Mononuclear cell (primary cell): Measurements from ENCODE around the gene USP17L19. TPM values are rescaled to one million over a fixed set of nuclear protein-coding genes. Genes with fewer than 3 reads are reported as not detected.
"Not testable (repeated sequence)": the region's sequence is repeated elsewhere in the genome, so short reads cannot be mapped to it uniquely, and the experiment has no call there.

Experiments used
- H3K27me3 ChIP-seq: 2 replicates; pipeline ENCODE4 v1.6.0; 2011; ENCODE audit warnings: low read length, control low read depth; ENCODE audit not compliant: insufficient read depth
- H3K4me1 ChIP-seq: 2 replicates; pipeline ENCODE4 v1.5.1; 2011; ENCODE audit warnings: mild to moderate bottlenecking, low read length, control low read depth; ENCODE audit not compliant: insufficient read depth
- H3K4me3 ChIP-seq: 2 replicates; pipeline ENCODE4 v1.5.1; 2011; ENCODE audit warnings: mild to moderate bottlenecking, low read length, moderate library complexity
- H3K9me3 ChIP-seq: 2 replicates; pipeline ENCODE4 v1.5.1; 2011; ENCODE audit warnings: low read depth, mild to moderate bottlenecking, control low read depth, low read length
- total RNA-seq: library from RNA; depleted of rRNA; stranded (reverse); fragments of >200 nt; gene quantifications from one replicate; pipeline ENCODE4 v1.2.3, GENCODE V29; 2012

The USP17L19 gene
- not detected for total RNA-seq

GRCh38 chr4:9253078-9253477 is at the start of gene USP17L19:
Gene USP17L19, plus strand, starts transcription at chr4:9253378. Its CDS starts 0 bp downstream, at chr4:9253378.
- not testable (repeated sequence) for H3K4me3 ChIP-seq, H3K27me3 ChIP-seq, H3K9me3 ChIP-seq, H3K4me1 ChIP-seq

GRCh38 chr4:9210357-9210756 is 42.8 kb upstream of the USP17L19 start, which contains the start of gene USP17L10:
Gene USP17L10, plus strand, starts transcription at chr4:9210657. Its CDS starts 0 bp downstream, at chr4:9210657.
- not testable (repeated sequence) for H3K4me1 ChIP-seq, H3K4me3 ChIP-seq, H3K9me3 ChIP-seq, H3K27me3 ChIP-seq

GRCh38 chr4:9214701-9215100 is 38.5 kb upstream of the USP17L19 start:
- H3K27me3 ChIP-seq, H3K9me3 ChIP-seq, H3K4me3 ChIP-seq, H3K4me1 ChIP-seq: not testable (repeated sequence)

- not testable (repeated sequence) for H3K9me3 ChIP-seq, H3K4me1 ChIP-seq, H3K4me3 ChIP-seq, H3K27me3 ChIP-seq
These were observed 38.1 kb upstream of the USP17L19 start, which contains the start of gene USP17L11 for GRCh38 chr4:9215105-9215504. Gene USP17L11, plus strand, starts transcription at chr4:9215405. Its CDS starts 0 bp downstream, at chr4:9215405.

GRCh38 chr4:9219852-9220251 is 33.3 kb upstream of the USP17L19 start, which contains the start of gene USP17L12:
Gene USP17L12, plus strand, starts transcription at chr4:9220152. Its CDS starts 0 bp downstream, at chr4:9220152.
- H3K4me3 ChIP-seq, H3K9me3 ChIP-seq, H3K27me3 ChIP-seq, H3K4me1 ChIP-seq: not testable (repeated sequence)

- H3K27me3 ChIP-seq, H3K9me3 ChIP-seq, H3K4me3 ChIP-seq, H3K4me1 ChIP-seq: not testable (repeated sequence)
These were observed 28.6 kb upstream of the USP17L19 start, which contains the start of gene USP17L13 for GRCh38 chr4:9224596-9224995. Gene USP17L13, plus strand, starts transcription at chr4:9224896. Its CDS starts 0 bp downstream, at chr4:9224896.

- H3K4me3 ChIP-seq, H3K4me1 ChIP-seq, H3K9me3 ChIP-seq, H3K27me3 ChIP-seq: not testable (repeated sequence)
These were observed 22.9 kb upstream of the USP17L19 start for GRCh38 chr4:9230249-9230648.

GRCh38 chr4:9234085-9234484 is 19.1 kb upstream of the USP17L19 start, which contains the start of gene USP17L15:
Gene USP17L15, plus strand, starts transcription at chr4:9234385. Its CDS starts 0 bp downstream, at chr4:9234385.
- not testable (repeated sequence) for H3K9me3 ChIP-seq, H3K4me3 ChIP-seq, H3K4me1 ChIP-seq, H3K27me3 ChIP-seq

- not testable (repeated sequence) for H3K9me3 ChIP-seq, H3K4me3 ChIP-seq, H3K4me1 ChIP-seq, H3K27me3 ChIP-seq
These were observed 14.7 kb upstream of the USP17L19 start for GRCh38 chr4:9238461-9238860.

- not testable (repeated sequence) for H3K4me3 ChIP-seq, H3K9me3 ChIP-seq, H3K27me3 ChIP-seq, H3K4me1 ChIP-seq
These were observed 9.6 kb upstream of the USP17L19 start, which contains the start of gene USP17L17 for GRCh38 chr4:9243579-9243978. Gene USP17L17, plus strand, starts transcription at chr4:9243879. Its CDS starts 0 bp downstream, at chr4:9243879.

- H3K4me3 ChIP-seq, H3K27me3 ChIP-seq, H3K9me3 ChIP-seq, H3K4me1 ChIP-seq: not testable (repeated sequence)
These were observed 5.1 kb upstream of the USP17L19 start, which contains the start of gene USP17L18 for GRCh38 chr4:9247953-9248680. Gene USP17L18, plus strand, starts transcription at chr4:9248630. Its CDS starts 0 bp downstream, at chr4:9248630.

GRCh38 chr4:9257824-9258223 is 4.6 kb downstream of the USP17L19 start, which contains the start of gene USP17L20:
Gene USP17L20, plus strand, starts transcription at chr4:9258124. Its CDS starts 0 bp downstream, at chr4:9258124.
- not testable (repeated sequence) for H3K4me3 ChIP-seq, H3K4me1 ChIP-seq

GRCh38 chr4:9262572-9262971 is 9.4 kb downstream of the USP17L19 start, which contains the start of gene USP17L21:
Gene USP17L21, plus strand, starts transcription at chr4:9262872. Its CDS starts 0 bp downstream, at chr4:9262872.
- not testable (repeated sequence) for H3K27me3 ChIP-seq, H3K4me1 ChIP-seq, H3K9me3 ChIP-seq, H3K4me3 ChIP-seq

More at GRCh38 chr4:9257824-9258223, 4.6 kb downstream of the USP17L19 start, which contains the start of gene USP17L20:
- H3K27me3 ChIP-seq, H3K9me3 ChIP-seq: not testable (repeated sequence)

- H3K4me1 ChIP-seq, H3K4me3 ChIP-seq, H3K9me3 ChIP-seq, H3K27me3 ChIP-seq: not testable (repeated sequence)
These were observed 14.1 kb downstream of the USP17L19 start, which contains the start of gene USP17L22 for GRCh38 chr4:9267319-9267718. Gene USP17L22, plus strand, starts transcription at chr4:9267619. Its CDS starts 0 bp downstream, at chr4:9267619.

GRCh38 chr4:9271719-9272118 is 18.5 kb downstream of the USP17L19 start:
- H3K27me3 ChIP-seq, H3K4me1 ChIP-seq, H3K9me3 ChIP-seq, H3K4me3 ChIP-seq: not testable (repeated sequence)
